ENCODE data around the gene AGR2.

- TF ChIP-seq POLR2A (IDR thresholded peaks at IDR 0.05; ENCODE audit: extremely low read depth, insufficient read length) (no peak), CTCF (IDR thresholded peaks at IDR 0.05; ENCODE audit: low read depth, low read length) (no peak), MYC (IDR thresholded peaks at IDR 0.05; ENCODE audit: low read depth, low read length) (no peak)
Measured at GRCh38 chr7:16847381-16847860, 42.6 kb upstream of the AGR2 start.

Measured in NB4 (cell line).